MM.1S (cell line): ENCODE results near the gene EYA2.

Source experiments
- EZH2 ChIP-seq: fragments of 300-600 bp; sonication (generic); optimal IDR thresholded peaks from 2 replicates; pipeline ENCODE3; 2017; ENCODE audit warnings: low read depth, mild to moderate bottlenecking, antibody characterized with exemption, low read length, mixed read lengths
- TF ChIP-seq, protein P1 (sequence below): fragments of 300-600 bp; sonication (generic); IDR thresholded peaks from 2 replicates; pipeline ENCODE4 v1.5.1; 2016; ENCODE audit warnings: antibody characterized with exemption, low read length, mixed read lengths

DNA sequence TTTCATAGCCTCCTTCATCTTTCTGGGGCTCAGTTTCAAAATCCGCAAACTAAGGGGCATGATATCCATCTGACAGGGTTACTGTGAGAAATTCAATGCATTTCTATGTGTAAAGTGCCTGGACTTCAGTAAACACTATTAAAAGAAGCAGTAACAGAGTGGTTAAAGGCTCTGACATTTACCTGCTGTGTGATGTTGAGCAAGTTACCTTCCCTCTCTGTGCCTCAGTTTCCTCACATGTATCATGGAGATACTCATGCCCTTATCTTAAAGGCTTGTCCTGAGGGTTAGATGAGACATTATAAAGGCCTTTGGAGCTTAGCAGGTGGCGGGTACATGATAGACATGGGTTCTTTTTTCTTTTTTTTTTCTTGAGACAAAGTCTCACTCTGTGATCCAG lies 46.8 kb downstream of the EYA2 start:
- TF ChIP-seq, protein P1, sequence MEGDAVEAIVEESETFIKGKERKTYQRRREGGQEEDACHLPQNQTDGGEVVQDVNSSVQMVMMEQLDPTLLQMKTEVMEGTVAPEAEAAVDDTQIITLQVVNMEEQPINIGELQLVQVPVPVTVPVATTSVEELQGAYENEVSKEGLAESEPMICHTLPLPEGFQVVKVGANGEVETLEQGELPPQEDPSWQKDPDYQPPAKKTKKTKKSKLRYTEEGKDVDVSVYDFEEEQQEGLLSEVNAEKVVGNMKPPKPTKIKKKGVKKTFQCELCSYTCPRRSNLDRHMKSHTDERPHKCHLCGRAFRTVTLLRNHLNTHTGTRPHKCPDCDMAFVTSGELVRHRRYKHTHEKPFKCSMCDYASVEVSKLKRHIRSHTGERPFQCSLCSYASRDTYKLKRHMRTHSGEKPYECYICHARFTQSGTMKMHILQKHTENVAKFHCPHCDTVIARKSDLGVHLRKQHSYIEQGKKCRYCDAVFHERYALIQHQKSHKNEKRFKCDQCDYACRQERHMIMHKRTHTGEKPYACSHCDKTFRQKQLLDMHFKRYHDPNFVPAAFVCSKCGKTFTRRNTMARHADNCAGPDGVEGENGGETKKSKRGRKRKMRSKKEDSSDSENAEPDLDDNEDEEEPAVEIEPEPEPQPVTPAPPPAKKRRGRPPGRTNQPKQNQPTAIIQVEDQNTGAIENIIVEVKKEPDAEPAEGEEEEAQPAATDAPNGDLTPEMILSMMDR: no peak
- no peak for TF ChIP-seq EZH2
